Measurements from ENCODE around the gene ITGB4. TPM values are rescaled to one million over a fixed set of nuclear protein-coding genes. Genes with fewer than 3 reads are reported as not detected.

The ITGB4 gene
- total and polyA plus RNA-seq, 9 of the 15 experiments (the other 6 are each of a cell fraction or from before 2014, with no cell fraction given) = 0.05 to 2.8 (median 0.76) TPM; not detected in 3

GRCh38 chr17:75773121-75773807 lies 52.0 kb downstream of the ITGB4 start:
- no peak for FAIRE-seq
- ATAC-seq = no peak
- in situ Hi-C loops (cut with MboI) = loop anchor here (10.0 kb wide), 1 partner anchor 232 kb away; the partner anchor contains the start of gene CDK3
- Histone ChIP-seq H4K20me1 (replicated peaks; ENCODE audit: control insufficient read depth, insufficient read depth, low read length) (peaks cover 29% of the 10 kb centered on the region), H3K4me1 (replicated peaks in 1 of 2; ENCODE audit: control insufficient read depth in 2 of 2, insufficient read depth in 2 of 2, low read length in 2 of 2) (peaks cover 3 to 7% of the 10 kb centered on the region in 2 experiments; a peak in 4 of 5 replicates), H3K4me3 (no peak overlapping the region), H3K27me3 (ENCODE audit: control insufficient read depth in 2 of 2, insufficient read depth in 2 of 2, low read length in 2 of 2) (no peaks in the 10 kb centered on the region), H3K9me1 (ENCODE audit: control insufficient read depth, insufficient read depth, low read length) (no peaks in the 10 kb centered on the region), H3K9ac (ENCODE audit: insufficient read depth in 1 of 2, low read depth in 2 of 2, low read length in 2 of 2) (peak overlapping the region in 1 of 2 experiments; percentile 3; a peak in 1 of 4 replicates), H3K4me2 (ENCODE audit: insufficient read depth, low read length) (no peak overlapping the region), H3K27ac (ENCODE audit: extremely low read depth, low read depth, low read length) (no peak overlapping the region), H3K79me2 (ENCODE audit: control insufficient read depth, insufficient read depth, low read length) (peaks cover 22% of the 10 kb centered on the region), H3K9me3 (replicated peaks; ENCODE audit: control insufficient read depth, insufficient read depth, low read depth, low read length) (no peaks in the 10 kb centered on the region), H2AFZ (ENCODE audit: low read depth, low read length) (no peak overlapping the region), H3K36me3 (ENCODE audit: control insufficient read depth, insufficient read depth, low read length) (peaks cover 23% of the 10 kb centered on the region)
- no TSS peak for BruUV-seq (replicated peaks)
- TF ChIP-seq DIDO1 (tag; IDR thresholded peaks at IDR 0.05; ENCODE audit: low read depth) = no peak
- TF ChIP-seq CAMTA2 (CRISPR knock-in tag; conservative IDR thresholded peaks at IDR 0.05) = no peak
- no peak for TF ChIP-seq MCM7 (IDR thresholded peaks at IDR 0.05)
- TF ChIP-seq ZNF232 (CRISPR knock-in tag; IDR thresholded peaks at IDR 0.05) = peak; percentile 12; the same call in 1 of the 2 replicates
- 0 out of 2 replicates have a peak, but pooled peaks have one; percentile 24 for TF ChIP-seq SP1 (CRISPR knock-in tag; IDR thresholded peaks at IDR 0.05)
- TF ChIP-seq ZNF197 (CRISPR knock-in tag; IDR thresholded peaks at IDR 0.05; ENCODE audit: low read depth) = no peak
- TF ChIP-seq MYNN (IDR thresholded peaks at IDR 0.05) = no peak
- TF ChIP-seq MYNN (CRISPR knock-in tag; IDR thresholded peaks at IDR 0.05) = no peak
- TF ChIP-seq, protein P1, sequence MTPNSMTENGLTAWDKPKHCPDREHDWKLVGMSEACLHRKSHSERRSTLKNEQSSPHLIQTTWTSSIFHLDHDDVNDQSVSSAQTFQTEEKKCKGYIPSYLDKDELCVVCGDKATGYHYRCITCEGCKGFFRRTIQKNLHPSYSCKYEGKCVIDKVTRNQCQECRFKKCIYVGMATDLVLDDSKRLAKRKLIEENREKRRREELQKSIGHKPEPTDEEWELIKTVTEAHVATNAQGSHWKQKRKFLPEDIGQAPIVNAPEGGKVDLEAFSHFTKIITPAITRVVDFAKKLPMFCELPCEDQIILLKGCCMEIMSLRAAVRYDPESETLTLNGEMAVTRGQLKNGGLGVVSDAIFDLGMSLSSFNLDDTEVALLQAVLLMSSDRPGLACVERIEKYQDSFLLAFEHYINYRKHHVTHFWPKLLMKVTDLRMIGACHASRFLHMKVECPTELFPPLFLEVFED (CRISPR knock-in tag; conservative IDR thresholded peaks at IDR 0.05) = no peak
- no peak for TF ChIP-seq TEAD4 (IDR thresholded peaks at IDR 0.05; ENCODE audit: low read length)
- TF ChIP-seq TEAD4 (CRISPR knock-in tag; IDR thresholded peaks at IDR 0.05; ENCODE audit: borderline replicate concordance) = no peak
- TF ChIP-seq RBM17 (IDR thresholded peaks at IDR 0.05; ENCODE audit: borderline replicate concordance, low read depth, low read length) = no peak
- no peak for DNase-seq (ENCODE audit: extremely low read depth in 1 of 4, low spot score in 3 of 4)
- intact Hi-C loops (cut with micrococcal nuclease) = no loop called here
- POLR2A ChIA-PET = interaction anchor here (0.6 to 11.1 kb wide), 33 partner anchors 8 to 1009 kb away, joined by 3 to 464 read pairs (median 4); partner anchors contain the start of genes FBF1, GALK1, LLGL2 and RECQL5
- CTCF ChIA-PET (ENCODE audit: low intra/inter-chr PET ratio) = no interaction called here
- 66% methylated on average over 10 of the region's 12 CpGs for WGBS (ENCODE audit: insufficient coverage, low coverage, missing lambda C conversion rate)

Measured in K562 (cell line).